ENCODE measurements around the gene ZNF653.

The ZNF653 gene

DNA sequence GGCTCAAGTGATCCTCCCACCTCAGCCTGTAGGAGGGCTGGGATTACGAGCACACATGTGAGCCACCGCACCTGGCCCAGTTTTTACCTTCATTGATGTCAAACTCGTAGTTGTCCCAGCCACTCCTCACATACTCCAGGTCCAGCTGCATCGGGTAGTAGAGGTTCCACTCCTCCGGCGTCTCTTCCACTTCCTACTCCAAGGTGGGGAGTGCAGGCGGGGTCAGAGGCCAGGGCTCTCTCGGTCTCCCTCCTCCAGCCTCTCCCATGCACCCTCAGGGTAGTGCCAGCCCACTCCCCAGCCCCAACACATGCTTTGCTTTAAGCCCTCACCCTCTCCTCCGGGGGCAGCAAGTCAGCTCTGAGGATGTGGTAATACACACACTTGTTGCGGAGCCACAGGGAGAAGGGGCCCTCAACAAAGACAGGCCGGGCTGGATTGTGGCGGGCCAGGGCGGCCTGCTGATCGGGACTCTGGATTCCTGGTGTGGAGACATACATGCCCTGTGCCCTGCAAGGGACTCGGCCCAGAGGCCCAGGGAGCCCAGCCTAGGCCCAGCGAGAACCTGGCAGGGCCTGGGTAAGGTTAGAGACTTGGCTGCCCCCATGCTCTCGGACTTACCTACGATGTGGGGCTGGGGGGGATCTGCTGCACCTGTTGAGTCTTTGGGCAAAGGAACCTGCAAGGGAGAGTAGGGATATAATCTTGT is 1.9 kb upstream of the ZNF653 start:
- Histone ChIP-seq H3K4me1 (ENCODE audit: control insufficient read depth, insufficient read depth, low read length) (peaks cover 11% of the 10 kb centered on the region), H3K36me3 (ENCODE audit: control insufficient read depth, insufficient read depth, low read length) (peaks cover 3% of the 10 kb centered on the region; the same call in 1 of the 2 replicates), H3K27me3 (ENCODE audit: control insufficient read depth, insufficient read depth, low read length) (no peaks in the 10 kb centered on the region), H3K27ac (ENCODE audit: low read depth, low read length) (no peak overlapping the region), H3K9me3 (ENCODE audit: control insufficient read depth, insufficient read depth, low read depth, low read length) (no peaks in the 10 kb centered on the region), H3K9ac (ENCODE audit: low read length) (no peak overlapping the region), H3K4me3 (ENCODE audit: low read depth, low read length) (no peak overlapping the region)

DNA sequence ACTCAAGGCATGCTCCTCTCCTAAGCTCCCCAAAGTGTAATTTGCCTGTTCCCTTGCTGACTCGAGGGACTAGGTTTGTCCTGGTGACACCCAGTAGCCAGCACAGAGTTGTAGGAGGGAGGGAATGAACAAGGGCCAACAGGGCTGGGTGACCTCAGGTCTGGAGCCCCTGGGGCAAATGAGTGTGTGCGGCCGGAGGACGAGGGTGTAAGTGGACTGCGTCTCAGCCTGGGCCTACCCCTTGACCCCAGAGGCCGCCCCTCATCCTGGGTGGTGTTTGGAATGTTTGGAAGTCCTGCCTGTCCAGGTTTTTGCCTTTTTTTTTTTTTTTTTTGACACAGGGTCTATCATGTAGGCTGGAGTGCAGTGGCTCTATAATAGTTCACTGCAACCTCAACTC is 1.3 kb upstream of the ZNF653 start:
- Histone ChIP-seq H3K27ac (ENCODE audit: low read depth, low read length) (no peak overlapping the region), H3K9ac (ENCODE audit: low read length) (no peak overlapping the region), H3K9me3 (ENCODE audit: control insufficient read depth, insufficient read depth, low read depth, low read length) (no peaks in the 10 kb centered on the region), H3K4me1 (ENCODE audit: control insufficient read depth, insufficient read depth, low read length) (peaks cover 11% of the 10 kb centered on the region), H3K27me3 (ENCODE audit: control insufficient read depth, insufficient read depth, low read length) (no peaks in the 10 kb centered on the region), H3K4me3 (ENCODE audit: low read depth, low read length) (no peak overlapping the region), H3K36me3 (ENCODE audit: control insufficient read depth, insufficient read depth, low read length) (peaks cover 3% of the 10 kb centered on the region; the same call in 1 of the 2 replicates)

DNA sequence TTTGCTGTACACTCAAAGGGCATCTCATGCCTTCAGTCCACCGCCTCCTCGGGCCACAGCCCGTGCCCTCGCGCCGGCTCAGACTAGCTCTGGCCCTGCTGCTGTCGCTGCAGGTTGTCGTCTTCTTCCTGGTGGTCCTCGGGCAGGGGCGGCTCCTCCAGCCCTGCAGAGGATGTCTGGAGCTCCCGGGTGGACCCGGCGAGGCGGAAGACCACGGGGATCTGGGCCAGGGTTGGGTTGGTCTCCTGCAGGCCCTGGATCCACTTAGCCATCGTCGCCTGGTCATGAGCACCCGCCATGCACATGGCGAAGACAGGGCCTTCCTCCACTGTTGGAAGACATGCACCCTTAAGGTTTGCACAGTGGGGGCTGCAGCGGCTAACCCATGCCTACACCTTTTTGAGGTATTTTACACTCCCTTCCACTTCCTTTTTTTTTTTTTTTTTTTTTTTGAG is 489 bp upstream of the ZNF653 start:
- Histone ChIP-seq H3K27me3 (ENCODE audit: control insufficient read depth, insufficient read depth, low read length) (no peaks in the 10 kb centered on the region), H3K36me3 (ENCODE audit: control insufficient read depth, insufficient read depth, low read length) (peaks cover 1% of the 10 kb centered on the region; the same call in 1 of the 2 replicates), H3K27ac (ENCODE audit: low read depth, low read length) (peak overlapping the region; percentile 92), H3K9ac (ENCODE audit: low read length) (peak overlapping the region; percentile 66), H3K9me3 (ENCODE audit: control insufficient read depth, insufficient read depth, low read depth, low read length) (no peaks in the 10 kb centered on the region), H3K4me3 (ENCODE audit: low read depth, low read length) (peak overlapping the region; percentile 89), H3K4me1 (ENCODE audit: control insufficient read depth, insufficient read depth, low read length) (peaks cover 11% of the 10 kb centered on the region)

DNA sequence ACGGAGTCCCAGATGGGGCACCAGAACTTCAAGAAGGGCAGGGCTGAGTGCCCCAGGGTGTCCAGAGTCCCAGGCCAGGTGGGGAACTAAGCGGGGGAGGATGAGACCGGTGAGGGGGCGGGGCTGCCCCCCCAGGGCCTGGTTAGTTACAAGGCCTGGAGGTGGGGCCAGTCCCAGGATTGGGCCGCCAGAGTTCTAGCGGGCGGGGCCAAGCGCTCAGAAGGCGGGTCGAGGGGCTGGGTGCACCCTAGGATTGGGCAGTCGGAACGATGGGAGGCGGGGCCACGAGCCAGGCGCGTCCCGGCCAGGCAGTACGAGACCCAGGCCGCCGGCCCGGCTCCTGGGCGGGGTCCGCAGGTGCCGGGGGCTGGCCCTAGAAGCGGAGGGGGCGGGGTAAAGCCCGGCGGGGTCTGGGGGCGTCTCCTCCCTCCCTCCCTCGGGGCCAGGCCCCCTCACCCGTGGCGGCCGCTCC is 571 bp downstream of the ZNF653 start:
- Histone ChIP-seq H3K9ac (ENCODE audit: low read length) (peak overlapping the region; percentile 88), H3K27me3 (ENCODE audit: control insufficient read depth, insufficient read depth, low read length) (no peaks in the 10 kb centered on the region), H3K36me3 (ENCODE audit: control insufficient read depth, insufficient read depth, low read length) (no peaks in the 10 kb centered on the region), H3K4me1 (ENCODE audit: control insufficient read depth, insufficient read depth, low read length) (peaks cover 11% of the 10 kb centered on the region), H3K4me3 (ENCODE audit: low read depth, low read length) (peak overlapping the region; percentile 89), H3K27ac (ENCODE audit: low read depth, low read length) (peak overlapping the region; percentile 92), H3K9me3 (ENCODE audit: control insufficient read depth, insufficient read depth, low read depth, low read length) (no peaks in the 10 kb centered on the region)

DNA sequence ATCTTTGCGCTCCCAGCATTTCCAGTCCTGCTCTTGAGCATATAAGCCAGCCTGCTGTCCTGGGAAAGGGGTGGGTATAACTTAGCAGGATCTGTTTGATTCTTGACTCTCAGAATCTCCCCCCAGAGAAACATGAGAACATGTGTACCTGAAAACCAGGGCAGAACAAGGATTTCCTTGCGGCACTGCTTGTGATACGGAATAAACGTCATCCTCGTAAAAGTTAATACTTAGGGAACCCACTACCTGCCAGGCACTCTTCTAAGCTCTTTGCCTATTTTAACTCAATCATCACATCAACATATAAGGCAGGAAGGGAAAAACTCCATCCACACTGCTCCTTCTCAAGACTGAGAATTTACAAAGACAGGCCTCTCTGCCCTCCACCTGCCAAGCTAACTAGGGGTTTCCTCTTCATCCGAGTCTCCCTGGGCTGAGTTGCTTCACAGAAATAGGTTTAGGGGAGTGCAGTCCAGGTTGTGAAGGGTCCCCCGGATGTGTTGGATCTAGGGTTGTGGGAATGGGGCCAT is 1.1 kb downstream of the ZNF653 start:
- Histone ChIP-seq H3K9ac (ENCODE audit: low read length) (peak overlapping the region; percentile 51), H3K4me1 (ENCODE audit: control insufficient read depth, insufficient read depth, low read length) (peaks cover 11% of the 10 kb centered on the region), H3K27ac (ENCODE audit: low read depth, low read length) (no peak overlapping the region), H3K9me3 (ENCODE audit: control insufficient read depth, insufficient read depth, low read depth, low read length) (no peaks in the 10 kb centered on the region), H3K27me3 (ENCODE audit: control insufficient read depth, insufficient read depth, low read length) (no peaks in the 10 kb centered on the region), H3K36me3 (ENCODE audit: control insufficient read depth, insufficient read depth, low read length) (no peaks in the 10 kb centered on the region), H3K4me3 (ENCODE audit: low read depth, low read length) (peak overlapping the region; percentile 89)

DNA sequence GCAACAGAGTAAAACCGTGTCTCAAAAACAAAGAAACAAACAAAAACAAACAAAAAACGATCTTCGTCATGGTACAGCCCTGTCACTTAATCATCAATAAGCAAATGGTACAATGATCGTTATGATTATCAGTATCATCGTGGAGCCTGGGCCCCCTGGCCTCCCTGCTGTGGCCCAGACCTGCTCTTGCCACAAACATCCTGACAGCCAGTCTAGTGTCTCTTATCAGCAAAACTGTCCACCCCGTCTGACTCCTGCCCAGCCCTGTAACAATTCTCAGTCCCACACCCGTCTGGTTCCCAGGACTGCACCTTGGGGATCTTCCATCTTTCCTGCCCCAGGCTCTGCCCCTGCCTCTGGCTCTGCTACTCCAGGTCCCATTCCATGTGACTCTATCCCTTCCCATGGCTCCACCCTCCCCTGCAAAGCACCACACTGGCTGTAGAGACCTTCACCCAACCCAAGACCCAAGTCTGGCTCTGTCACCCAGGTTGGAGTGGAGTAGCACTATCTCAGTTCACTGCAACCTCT is 5.7 kb downstream of the ZNF653 start:
- Histone ChIP-seq H3K27ac (ENCODE audit: low read depth, low read length) (no peak overlapping the region), H3K4me3 (ENCODE audit: low read depth, low read length) (no peak overlapping the region), H3K27me3 (ENCODE audit: control insufficient read depth, insufficient read depth, low read length) (no peaks in the 10 kb centered on the region), H3K9me3 (ENCODE audit: control insufficient read depth, insufficient read depth, low read depth, low read length) (no peaks in the 10 kb centered on the region), H3K36me3 (ENCODE audit: control insufficient read depth, insufficient read depth, low read length) (peaks cover 9% of the 10 kb centered on the region; the same call in 1 of the 2 replicates), H3K9ac (ENCODE audit: low read length) (no peak overlapping the region), H3K4me1 (ENCODE audit: control insufficient read depth, insufficient read depth, low read length) (peaks cover 6% of the 10 kb centered on the region; the same call in 1 of the 2 replicates)

DNA sequence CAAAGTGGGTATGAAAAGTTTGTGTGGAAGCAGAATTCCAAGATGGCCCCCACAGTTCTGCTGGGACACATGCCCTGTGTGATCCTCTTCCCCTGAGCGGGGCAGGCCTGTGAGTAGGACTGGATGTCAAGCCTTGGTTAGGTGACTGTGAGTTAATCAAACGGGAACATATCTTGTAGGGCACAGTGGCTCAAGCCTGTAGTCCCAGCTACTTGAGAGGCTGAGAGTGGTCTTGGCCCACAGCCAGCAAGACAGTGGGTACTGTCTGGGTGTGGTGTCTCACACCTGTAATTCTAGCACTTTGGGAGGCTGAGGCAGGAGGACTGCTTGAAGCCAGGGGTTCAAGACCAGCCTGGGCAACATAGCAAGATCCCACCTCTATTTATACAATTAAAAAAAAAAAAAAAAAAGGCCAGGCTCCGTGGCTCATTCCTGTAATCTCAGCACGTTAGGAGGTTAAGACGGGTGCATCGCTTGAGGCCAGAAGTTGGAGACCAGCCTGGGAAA is 6.4 kb downstream of the ZNF653 start:
- Histone ChIP-seq H3K9me3 (ENCODE audit: control insufficient read depth, insufficient read depth, low read depth, low read length) (no peaks in the 10 kb centered on the region), H3K9ac (ENCODE audit: low read length) (no peak overlapping the region), H3K4me3 (ENCODE audit: low read depth, low read length) (no peak overlapping the region), H3K27me3 (ENCODE audit: control insufficient read depth, insufficient read depth, low read length) (no peaks in the 10 kb centered on the region), H3K27ac (ENCODE audit: low read depth, low read length) (no peak overlapping the region), H3K4me1 (ENCODE audit: control insufficient read depth, insufficient read depth, low read length) (no peaks in the 10 kb centered on the region), H3K36me3 (ENCODE audit: control insufficient read depth, insufficient read depth, low read length) (peaks cover 14% of the 10 kb centered on the region; the same call in 1 of the 2 replicates)

DNA sequence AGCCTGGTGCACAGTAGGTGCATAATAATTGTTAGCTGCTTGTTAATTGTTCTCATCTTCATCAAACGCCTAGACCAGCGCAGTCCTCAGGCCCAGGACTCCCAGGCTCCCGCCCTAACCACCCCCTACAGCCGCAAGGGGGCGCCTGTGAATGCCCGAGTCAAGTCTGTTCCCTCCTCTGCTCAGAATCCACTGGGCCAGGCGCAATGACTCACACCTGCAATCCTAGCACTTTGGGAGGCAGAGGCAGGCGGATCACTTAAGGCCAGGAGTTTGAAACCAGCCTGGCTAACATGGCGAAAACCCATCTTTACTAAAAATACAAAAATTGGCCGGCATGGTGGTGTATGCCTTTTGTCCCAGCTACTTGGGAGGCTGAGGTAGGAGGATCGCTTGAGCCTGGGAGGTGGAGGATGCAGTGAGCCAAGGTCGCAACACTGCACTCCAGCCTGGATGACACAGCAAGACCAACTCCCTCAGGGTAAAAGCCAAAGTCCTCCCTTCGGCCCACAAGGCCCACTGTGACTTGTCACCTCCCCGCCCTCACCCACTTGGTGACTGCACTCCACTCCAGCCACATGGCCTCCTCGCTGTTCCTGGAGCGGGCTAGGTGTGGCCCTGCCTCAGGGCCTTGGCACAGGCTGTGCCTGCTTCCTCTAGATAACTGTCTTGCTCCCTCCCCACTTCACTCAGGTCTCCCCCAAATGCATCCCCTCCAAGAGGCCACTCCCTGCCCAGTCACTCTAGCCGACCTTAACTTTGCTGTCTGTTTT is 9.1 kb downstream of the ZNF653 start:
- Histone ChIP-seq H3K36me3 (ENCODE audit: control insufficient read depth, insufficient read depth, low read length) (peaks cover 14% of the 10 kb centered on the region; the same call in 1 of the 2 replicates), H3K9ac (ENCODE audit: low read length) (no peak overlapping the region), H3K9me3 (ENCODE audit: control insufficient read depth, insufficient read depth, low read depth, low read length) (no peaks in the 10 kb centered on the region), H3K27ac (ENCODE audit: low read depth, low read length) (no peak overlapping the region), H3K4me1 (ENCODE audit: control insufficient read depth, insufficient read depth, low read length) (no peaks in the 10 kb centered on the region), H3K4me3 (ENCODE audit: low read depth, low read length) (no peak overlapping the region), H3K27me3 (ENCODE audit: control insufficient read depth, insufficient read depth, low read length) (no peaks in the 10 kb centered on the region)

DNA sequence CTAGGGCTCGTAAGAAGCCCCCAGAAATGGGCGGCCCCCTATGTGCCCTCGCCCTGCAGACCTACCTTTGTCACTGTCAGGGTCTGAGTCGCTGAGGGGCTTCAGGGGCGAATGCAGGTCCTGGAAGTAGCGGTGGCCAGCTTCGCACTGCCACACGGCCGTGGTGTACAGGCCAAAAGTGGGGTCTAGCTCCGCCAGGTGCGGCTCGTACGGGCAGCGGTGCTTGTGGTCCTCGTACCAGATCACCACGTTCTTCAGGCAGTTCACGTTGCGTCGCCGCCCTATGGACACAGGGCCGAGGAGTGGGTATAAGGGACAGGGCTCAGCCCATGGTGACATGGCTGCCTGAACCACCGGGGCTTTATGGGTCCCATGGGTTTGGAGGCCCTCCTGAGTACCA is 9.8 kb downstream of the ZNF653 start:
- Histone ChIP-seq H3K9ac (ENCODE audit: low read length) (no peak overlapping the region), H3K27ac (ENCODE audit: low read depth, low read length) (no peak overlapping the region), H3K4me1 (ENCODE audit: control insufficient read depth, insufficient read depth, low read length) (no peaks in the 10 kb centered on the region), H3K36me3 (ENCODE audit: control insufficient read depth, insufficient read depth, low read length) (peaks cover 14% of the 10 kb centered on the region; the same call in 1 of the 2 replicates), H3K4me3 (ENCODE audit: low read depth, low read length) (no peak overlapping the region), H3K9me3 (ENCODE audit: control insufficient read depth, insufficient read depth, low read depth, low read length) (no peaks in the 10 kb centered on the region), H3K27me3 (ENCODE audit: control insufficient read depth, insufficient read depth, low read length) (no peaks in the 10 kb centered on the region)

DNA sequence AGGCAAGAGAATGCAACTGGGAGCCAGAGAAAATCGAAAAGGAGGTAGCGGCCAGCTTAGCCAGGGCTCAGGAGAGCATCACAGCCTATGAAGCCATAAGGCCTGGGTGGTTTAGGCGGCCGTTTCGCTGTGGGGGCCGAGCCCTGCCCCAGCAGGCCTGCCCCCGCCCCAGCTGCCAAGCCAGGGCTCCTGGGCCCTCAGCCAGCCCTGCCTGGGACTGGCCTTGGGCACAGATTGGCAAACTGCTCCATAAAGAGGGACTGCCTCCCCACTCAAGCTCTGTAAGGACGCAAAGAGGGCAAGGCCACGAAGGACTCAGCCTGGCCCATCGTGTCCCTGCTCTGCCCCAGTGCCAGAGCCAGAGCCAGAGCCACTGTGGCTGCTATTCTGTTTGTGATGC is 10.2 kb downstream of the ZNF653 start:
- Histone ChIP-seq H3K4me3 (ENCODE audit: low read depth, low read length) (no peak overlapping the region), H3K27me3 (ENCODE audit: control insufficient read depth, insufficient read depth, low read length) (no peaks in the 10 kb centered on the region), H3K9me3 (ENCODE audit: control insufficient read depth, insufficient read depth, low read depth, low read length) (no peaks in the 10 kb centered on the region), H3K4me1 (ENCODE audit: control insufficient read depth, insufficient read depth, low read length) (no peaks in the 10 kb centered on the region), H3K9ac (ENCODE audit: low read length) (no peak overlapping the region), H3K27ac (ENCODE audit: low read depth, low read length) (no peak overlapping the region), H3K36me3 (ENCODE audit: control insufficient read depth, insufficient read depth, low read length) (peaks cover 17% of the 10 kb centered on the region; the same call in 1 of the 2 replicates)

Data from HUES6 (cell line).